NCI-H2196 treated with DMSO at 0.1 percent for 48 hours (cell line): ENCODE data around the gene MAN1A2.
"Not testable (repeated sequence)": the region's sequence is repeated elsewhere in the genome, so short reads cannot be mapped to it uniquely, and the experiment has no call there.

Source experiments
- DNase-seq: peaks from one replicate; lab custom pipeline; 2025; ENCODE audit not compliant: unreplicated experiment; lab: John Stamatoyannopoulos, UW

MAN1A2 gene

DNA sequence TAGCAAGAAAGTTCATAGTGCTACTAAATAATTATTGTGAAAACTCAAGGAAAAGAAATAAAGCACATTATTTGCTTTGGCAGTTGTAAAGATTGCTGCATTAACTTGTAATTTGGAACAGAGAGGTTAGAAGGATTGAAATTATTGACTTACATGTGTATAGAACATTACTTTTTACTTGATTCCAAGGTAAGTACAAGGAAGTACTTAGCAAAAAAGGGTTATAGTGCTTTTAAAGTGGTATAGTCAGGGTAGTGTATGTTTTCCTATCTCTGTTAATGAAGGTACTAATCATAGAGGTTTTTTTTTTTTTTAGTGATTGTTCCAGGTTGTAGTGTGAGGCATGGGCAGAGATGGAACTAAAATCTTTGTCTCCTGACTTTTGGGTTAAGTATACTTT lies 29.4 kb downstream of the MAN1A2 start:
- DNase-seq = no peak

DNA sequence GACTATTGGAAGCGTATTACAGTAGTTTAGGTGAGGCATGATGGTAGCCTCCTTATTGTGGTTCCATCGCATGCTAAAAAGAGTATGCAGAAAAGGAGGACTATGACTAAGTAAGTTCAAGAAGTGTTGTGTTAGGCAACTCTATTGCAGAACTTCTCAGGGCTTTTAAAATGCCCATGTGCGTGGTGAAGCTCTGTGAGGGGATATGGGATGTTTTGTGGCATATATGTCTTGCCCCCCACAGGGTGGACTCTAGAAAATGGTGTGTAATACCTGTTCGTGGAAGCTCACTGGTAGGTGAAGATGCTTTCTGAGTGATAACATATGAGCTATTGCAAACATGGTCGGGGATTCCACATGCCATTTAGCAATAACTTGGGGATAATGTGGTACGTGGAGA lies 31.7 kb downstream of the MAN1A2 start:
- no peak for DNase-seq

DNA sequence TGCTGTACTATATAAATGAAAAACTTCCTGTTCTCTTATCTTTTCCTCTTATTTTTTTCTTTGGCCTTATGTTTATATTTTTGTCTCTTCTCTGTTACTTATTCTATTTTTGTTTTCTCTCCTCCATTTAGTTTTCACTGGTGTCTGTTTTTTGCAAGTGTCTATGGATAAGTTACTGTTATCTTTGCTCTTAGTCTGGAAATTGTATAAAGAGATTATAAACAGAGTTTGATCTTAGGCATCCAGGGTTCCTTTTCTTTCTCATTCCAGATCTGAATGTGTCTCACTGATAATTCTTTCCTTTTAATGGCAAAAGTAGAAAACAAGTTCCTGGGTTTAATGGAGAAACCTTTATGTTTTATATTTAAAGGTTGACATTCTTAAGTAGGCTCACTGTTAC lies 34.5 kb downstream of the MAN1A2 start:
- no peak for DNase-seq

DNA sequence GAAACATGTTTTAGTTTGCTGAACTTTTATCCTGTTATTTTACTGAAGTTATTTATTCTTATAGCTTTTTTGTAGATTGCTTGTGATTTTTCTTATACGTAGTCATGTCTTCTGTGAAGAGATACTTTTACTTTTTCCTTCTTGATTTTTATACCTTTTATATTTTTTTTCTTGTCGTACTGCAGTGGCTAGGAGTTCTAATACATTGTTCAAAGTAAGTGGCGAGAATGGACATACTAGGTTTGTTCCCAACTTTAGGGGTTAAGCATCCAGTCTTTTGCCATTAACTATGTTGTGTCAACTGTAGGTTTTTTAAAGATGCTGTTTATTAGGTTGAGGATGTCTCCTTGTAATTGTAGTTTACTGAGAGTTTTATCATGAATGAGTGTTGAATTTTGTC lies 36.3 kb downstream of the MAN1A2 start:
- no peak for DNase-seq

DNA sequence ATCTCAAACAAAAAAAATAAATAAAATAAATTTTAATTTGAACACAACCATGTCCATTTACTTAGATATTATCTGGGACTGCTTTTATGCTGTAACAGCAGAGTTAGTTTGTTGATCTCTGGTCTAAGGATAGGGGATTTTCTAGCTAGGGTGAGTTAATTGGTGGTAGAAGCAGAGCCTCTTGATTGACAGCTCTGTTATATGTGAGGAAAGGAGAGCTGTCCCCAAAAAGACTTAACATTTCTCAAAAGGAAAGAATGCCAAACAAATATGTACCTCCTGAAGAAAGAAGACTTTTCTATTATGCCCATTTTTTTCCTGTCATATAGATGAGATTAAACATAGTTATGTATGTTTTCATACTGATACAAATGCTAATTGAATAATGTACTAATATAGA lies 37.8 kb downstream of the MAN1A2 start:
- DNase-seq = no peak

DNA sequence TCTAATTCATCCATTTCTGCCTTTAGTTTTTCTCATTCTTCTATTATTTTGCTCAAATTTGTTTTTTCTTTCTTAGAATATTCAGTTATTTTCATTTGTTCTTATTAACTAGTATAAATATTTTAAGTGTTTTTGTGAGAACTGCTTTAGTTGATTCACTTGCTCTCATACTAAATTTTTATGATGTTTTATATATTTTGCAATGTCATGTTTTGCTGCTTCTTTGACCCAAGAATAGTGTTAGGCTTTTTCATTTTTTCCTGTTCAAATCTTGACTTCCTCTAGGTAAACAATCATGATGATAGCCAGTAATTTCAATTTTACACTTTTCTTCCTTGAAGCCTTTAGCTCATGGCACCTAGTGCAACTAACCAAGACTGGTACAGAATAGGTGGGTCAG lies 45.2 kb downstream of the MAN1A2 start:
- no peak for DNase-seq

DNA sequence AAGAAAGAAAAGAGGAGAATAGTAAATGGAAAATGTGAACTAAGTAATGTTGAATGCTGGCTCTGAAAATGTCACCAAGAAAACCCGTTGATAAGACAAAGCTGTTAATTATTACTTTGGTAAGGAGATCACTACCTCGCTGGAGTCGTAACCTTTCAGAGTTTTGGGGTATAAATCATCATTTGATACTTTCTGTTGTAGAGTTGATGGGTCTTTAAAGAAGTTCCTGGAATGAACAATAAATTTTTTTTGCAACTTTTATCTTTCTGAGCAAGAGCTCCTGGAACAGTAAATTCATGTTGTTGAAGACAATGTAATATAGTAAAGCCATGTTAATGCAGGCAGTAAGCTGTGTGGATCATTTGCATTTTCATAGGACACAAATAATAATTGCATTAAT lies 46.2 kb downstream of the MAN1A2 start:
- no peak for DNase-seq

DNA sequence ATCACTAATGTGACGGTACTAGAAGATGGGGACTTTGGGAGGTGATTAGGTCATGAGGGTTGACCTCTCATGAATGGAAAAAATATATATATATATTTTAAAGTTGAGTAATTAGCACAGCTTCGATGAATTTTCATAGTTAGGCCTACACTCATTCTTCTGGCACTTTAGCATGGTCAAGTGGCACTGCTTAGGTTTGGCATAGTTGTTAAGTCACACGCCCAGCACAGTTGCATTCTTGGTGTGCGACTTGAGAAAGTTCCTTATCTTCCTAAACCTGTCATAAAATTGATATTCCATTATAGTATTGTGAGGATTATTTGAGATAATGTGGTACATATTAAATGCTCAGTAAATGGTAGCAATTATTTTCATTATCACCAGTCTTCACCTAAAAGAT lies 47.7 kb downstream of the MAN1A2 start:
- no peak for DNase-seq

DNA sequence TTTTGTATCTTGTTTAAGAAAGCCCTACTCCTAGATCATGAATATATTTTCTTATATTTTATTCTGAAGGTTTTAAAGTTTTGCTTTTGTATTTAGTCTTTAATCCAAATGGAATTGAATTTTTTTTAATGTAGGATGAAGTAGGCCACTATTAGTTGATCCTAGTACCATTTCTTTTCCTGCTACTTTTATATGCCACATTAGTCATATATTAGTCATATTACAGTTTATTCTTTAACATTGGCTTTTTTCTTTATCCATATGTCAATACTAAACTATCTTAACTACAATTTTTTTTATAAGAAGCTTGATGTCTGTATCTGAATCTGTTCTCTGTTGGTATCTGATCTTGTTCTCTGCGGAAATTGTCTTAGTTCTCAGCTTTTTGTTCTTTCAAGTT lies 48.8 kb downstream of the MAN1A2 start:
- no peak for DNase-seq

DNA sequence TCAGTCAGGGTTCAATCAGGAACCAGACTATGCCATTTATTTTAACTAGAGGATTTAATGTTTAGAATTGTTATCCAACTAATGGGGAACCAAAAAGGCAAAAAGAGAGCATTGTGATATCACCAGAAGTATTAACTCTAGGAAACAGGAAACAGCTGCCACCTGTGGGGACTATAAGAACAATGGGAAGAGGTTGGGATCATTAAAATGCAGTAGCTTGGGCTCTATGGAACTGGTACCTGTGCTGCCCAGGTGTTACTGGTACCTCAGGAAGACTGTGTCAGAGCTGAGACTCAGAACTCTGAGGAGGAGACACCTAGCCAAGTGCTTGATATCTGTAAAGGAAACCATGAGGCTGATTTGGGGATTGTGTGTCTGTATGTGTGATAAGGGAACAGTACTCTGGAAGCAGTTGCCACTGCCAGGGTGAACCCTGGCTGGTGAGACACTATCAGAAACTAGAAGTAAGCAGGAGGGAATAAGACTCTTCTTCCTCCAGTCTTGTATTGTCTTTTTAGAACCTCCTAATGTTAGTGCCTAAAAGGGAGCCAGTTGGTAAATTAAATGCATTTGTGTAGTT lies 49.4 kb downstream of the MAN1A2 start:
- no peak for DNase-seq

DNA sequence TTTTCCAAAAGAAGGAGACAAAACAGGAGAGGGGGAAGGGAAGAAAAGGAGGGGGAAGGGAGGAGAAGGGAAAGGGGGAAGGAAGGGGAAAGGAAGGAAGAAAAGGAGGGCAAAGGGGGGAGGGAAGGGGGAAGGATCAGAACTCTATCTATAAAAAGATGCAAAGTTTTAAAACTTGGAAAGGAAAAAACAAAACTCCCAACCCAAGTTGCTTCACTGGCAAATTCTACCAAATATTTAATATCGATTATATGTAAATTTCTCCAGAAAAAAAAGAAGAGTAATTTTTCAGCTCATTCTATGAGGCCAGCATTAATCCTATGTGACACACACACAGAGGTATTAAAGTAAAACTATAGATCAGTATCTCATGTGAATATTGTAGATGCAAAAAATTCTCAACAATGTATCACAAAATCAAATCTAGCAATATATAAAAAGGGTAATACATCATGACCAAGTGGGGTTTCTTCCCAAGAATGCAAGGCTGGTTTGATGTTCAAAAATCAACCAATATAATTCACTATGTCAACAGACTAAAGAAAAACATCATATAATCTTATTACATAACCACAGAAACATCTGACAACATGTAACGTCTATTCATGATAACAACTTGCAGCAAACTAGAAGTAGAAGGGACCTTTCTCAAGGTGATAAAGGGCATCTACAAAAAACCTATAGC lies 57.9 kb downstream of the MAN1A2 start:
- no peak for DNase-seq

DNA sequence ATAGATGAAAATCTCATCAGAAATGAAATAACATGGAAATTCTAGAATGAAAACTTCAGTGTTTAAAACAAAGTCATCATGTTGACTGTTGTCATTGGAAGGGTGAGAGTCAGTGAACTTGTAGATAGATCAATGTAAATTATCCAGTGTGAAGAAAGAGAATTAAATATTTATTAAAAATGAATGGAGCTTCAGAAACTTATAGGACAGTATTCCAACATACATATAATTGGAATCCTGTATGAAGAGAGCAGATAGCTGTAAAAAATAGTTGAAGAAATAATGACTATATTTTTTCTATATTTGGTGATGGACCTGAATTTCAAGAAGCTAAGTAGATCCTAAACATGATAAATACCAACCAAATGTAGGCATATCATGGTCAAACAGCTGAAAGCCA lies 60.0 kb downstream of the MAN1A2 start:
- no peak for DNase-seq

DNA sequence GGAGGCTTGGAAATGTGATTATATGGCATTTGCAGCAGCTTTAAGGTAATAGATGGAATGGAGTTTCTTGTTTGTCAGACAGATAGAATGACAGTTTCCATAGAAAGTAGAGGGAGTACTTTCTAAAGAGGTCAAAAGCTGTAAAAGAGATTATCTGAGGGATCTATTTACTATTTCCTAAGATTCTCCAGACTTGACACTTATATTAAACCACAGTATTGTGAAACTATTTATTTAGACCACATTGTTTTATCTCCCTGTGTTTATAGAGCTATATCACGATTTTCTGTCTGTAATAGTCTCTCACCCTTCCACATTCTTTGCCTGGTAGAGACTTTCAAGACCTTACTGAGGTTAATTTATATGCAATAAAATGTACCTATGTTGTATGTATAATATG lies 66.7 kb downstream of the MAN1A2 start:
- no peak for DNase-seq

DNA sequence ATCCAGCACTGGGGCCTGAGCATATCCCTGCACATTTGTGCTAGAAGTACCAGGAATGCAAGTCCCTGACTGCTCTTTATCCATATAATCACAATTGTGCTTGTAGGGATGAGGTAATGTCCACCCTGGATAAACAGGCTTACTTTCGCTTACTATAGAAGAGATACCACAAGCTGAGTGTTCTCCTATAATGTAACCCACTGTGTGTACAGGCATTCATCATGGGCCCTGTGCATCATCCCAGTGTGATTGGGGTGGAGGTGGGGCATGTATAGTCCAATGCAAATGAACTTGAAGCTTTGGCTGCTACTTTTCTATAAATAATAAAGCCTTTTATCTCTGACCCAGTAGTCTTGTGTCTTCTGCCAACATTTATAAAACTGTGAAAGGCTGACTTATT lies 69.3 kb downstream of the MAN1A2 start:
- DNase-seq = no peak

DNA sequence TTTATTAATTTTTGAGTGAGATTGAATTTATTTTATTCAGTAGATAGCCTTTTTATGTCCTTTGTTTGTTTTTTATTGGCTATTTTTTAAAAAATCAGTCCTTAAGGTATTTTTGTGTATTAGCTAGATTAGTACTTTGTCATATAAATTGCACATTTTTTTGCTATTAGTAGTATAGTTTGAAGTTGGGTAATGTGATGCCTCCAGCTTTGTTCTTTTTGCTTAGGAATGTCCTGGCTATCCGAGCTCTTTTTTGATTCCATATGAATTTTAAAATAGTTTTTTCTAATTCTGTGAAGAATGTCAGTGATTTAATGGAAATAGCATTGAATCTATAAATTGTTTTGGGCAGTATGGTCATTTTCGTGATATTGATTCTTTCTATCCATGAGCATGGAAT lies 80.4 kb downstream of the MAN1A2 start:
- no peak for DNase-seq

DNA sequence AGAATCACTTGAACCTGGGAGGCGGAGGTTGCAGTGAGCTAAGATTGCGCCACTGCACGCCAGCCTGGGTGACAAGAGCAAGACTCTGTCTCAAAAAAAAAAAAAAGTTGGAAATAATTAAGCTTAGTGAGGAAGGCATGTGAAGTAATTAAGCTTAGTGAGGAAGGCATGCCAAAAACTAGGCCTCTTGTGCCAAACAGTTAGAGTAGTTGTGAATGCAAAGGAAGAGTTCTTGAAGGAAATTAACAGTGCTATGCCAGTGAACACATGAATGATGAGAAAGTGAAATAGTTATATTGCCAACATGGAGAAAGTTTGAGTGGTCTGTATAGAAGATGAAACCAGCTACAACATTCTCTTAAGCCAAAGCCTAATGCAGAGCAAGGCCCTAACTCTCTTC lies 85.0 kb downstream of the MAN1A2 start:
- DNase-seq = no peak

DNA sequence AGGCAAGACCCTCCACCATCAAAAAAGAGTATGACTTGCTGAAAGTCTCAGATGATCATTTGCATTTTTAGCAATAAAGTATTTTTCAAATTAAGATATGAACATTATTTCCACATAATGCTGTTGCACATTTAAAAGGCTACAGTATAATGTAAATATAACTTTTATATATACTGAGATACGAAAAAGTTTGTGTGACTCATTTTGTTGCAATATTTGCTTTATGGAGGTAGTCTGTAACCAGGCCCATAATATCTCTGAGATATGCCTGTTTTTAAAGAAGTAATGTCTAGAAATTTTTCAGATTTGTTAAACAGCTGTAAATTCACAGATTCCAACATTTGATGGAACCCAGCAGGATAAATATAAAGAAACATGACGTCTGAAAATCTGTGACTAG lies 86.7 kb downstream of the MAN1A2 start:
- DNase-seq = no peak

DNA sequence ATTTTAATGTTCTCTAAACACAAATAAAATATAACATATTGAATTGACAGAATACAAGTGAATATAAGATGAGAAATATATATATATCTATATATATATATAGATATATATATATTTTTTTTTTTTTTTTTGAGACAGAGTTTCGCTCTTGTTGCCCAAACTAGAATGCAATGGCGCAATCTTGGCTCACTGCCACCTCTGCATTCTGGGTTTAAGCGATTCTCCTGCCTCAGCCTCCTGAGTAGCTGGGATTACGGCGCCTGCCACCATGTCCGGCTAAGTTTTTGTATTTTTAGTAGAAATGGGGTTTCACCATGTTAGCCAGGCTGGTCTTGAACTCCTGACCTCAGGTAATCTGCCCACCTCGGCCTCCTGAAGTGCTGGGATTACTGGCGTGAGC lies 91.2 kb downstream of the MAN1A2 start:
- not testable (repeated sequence) for DNase-seq

DNA sequence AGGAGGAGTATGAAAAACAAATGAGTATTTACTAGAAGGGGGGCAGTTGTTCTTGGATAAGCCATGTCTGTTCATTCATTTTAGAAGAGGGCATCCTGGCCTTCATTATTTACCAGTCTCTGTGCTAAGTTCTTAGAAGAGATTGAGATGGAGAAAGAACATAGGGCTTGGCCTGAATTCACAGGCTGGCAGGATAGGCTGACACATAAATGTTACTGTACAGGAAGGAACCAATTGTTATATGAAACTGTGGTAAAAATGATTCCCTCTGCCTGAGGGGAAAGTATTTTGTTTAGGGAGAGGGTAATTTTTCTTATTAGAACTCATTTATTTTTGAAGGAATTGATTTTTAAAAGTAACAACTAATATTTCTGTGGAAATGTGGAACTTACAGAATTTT lies 99.5 kb downstream of the MAN1A2 start:
- DNase-seq = no peak

DNA sequence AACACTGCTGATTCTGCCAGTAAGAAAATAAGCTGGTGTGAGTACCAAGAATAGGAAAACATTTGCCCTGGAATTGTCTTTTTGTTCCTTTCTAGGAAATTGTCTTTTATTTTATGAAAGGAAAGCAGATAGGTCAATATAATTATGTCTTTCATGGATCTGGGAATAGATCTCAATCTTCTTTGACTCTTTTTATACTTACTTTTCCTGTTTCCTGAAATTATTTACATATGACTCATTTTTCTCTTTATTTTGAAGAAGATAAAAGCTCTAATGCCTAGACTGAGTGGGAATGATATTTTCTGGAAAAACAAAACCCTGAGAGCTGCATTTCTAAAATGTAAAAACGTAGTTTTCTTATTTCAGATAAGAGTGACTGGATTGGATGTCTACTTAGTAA lies 100.1 kb downstream of the MAN1A2 start:
- no peak for DNase-seq

DNA sequence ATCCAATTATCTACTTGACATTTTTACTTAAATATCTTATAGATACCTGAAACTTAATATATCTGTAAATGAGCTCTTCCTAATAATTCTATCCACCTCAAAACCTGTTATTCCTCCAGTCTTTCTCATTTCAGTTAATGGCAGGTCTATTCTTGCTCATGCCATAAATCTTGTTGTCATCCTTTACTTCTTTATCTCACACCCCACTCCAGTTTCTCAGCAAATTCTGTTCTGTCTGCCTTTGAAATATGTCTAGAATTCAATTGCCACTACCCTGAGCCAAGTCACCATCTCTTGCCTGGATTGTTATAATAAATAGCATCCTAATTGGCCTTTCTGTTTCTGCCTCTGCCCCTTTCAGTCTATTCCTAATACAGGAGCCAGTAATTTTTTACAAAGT lies 105.8 kb downstream of the MAN1A2 start:
- DNase-seq = no peak

DNA sequence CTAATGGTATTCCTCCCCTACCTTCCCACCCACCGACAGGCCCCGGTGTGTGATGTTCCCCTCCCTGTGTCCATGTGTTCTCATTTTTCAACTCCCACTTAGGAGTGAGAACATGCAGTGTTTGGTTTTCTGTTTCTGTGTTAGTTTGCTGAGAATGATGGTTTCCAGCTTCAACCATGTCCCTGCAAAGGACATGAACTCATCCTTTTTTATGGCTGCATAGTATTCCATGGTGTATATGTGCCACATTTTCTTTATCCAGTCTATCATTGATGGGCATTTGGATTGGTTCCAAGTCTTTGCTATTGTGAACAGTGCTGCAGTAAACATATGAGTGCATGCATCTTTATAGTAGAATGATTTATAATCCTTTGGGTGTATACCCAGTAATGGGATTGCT lies 108.2 kb downstream of the MAN1A2 start:
- not testable (repeated sequence) for DNase-seq

DNA sequence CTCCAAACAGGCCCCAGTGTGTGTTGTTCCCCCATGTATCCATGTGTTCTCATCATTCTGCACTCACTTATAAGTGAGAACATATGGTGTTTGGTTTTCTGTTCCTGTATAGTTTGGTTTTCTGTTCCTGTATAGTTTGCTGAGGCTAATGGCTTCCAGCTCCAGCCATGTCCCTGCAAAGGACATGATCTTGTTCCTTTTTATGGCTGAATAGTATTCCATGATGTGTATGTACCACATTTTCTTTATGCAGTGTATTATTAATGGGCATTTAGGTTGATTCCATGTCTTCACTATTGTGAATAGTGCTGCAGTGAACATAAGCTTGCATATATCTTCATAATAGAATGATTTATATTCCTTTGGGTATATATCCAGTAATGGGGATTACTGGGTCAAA lies 111.8 kb downstream of the MAN1A2 start:
- no peak for DNase-seq
